Measurements from ENCODE around the gene NAGS. TPM values are rescaled to one million over a fixed set of nuclear protein-coding genes. Genes with fewer than 3 reads are reported as not detected.
"Not testable (repeated sequence)": the region's sequence is repeated elsewhere in the genome, so short reads cannot be mapped to it uniquely, and the experiment has no call there.

The NAGS gene
- total RNA-seq, 1 donor from 2014 or later, result 0.82 TPM

GRCh38 chr17:44014437-44015172 lies 10.2 kb downstream of the NAGS start, which contains the start of gene TMEM101:
Gene TMEM101 (minus strand): TSS chr17:44014963. CDS start chr17:44014952, 11 bp downstream.
- intact Hi-C loops (cut with micrococcal nuclease), result loop anchor here (1.0 kb wide), 1 partner anchor 8 kb away; no protein-coding TSS in a partner anchor
- Mint-ChIP-seq H3K27ac (peak within 1 kb of the TSS; percentile 93), H3K4me1 (ENCODE audit: low read depth) (peaks cover 11% of the 10 kb centered on the region), H3K4me3 (ENCODE audit: low read depth) (peak within 1 kb of the TSS; percentile 98), H3K9me3 (no peaks in the 10 kb centered on the region), H3K27me3 (ENCODE audit: low read depth) (no peaks in the 10 kb centered on the region), H3K36me3 (ENCODE audit: low read depth) (peaks cover 13% of the 10 kb centered on the region)
- DNase-seq (ENCODE audit: low spot score), result peak; percentile 82

GRCh38 chr17:44021227-44021626 lies 16.8 kb downstream of the NAGS start:
- H3K27me3 Mint-ChIP-seq (ENCODE audit: low read depth); H3K9me3 Mint-ChIP-seq; DNase-seq (ENCODE audit: low spot score); H3K36me3 Mint-ChIP-seq (ENCODE audit: low read depth); intact Hi-C loops (cut with micrococcal nuclease); H3K27ac Mint-ChIP-seq; H3K4me3 Mint-ChIP-seq (ENCODE audit: low read depth); H3K4me1 Mint-ChIP-seq (ENCODE audit: low read depth): not testable (repeated sequence)

GRCh38 chr17:44022246-44022645 lies 17.8 kb downstream of the NAGS start:
- Mint-ChIP-seq H3K4me1 (ENCODE audit: low read depth) (no peaks in the 10 kb centered on the region), H3K36me3 (ENCODE audit: low read depth) (peaks cover 9% of the 10 kb centered on the region), H3K27ac (no peak overlapping the region), H3K4me3 (ENCODE audit: low read depth) (no peak overlapping the region), H3K9me3 (no peaks in the 10 kb centered on the region), H3K27me3 (ENCODE audit: low read depth) (no peaks in the 10 kb centered on the region)
- intact Hi-C loops (cut with micrococcal nuclease), result no loop called here
- DNase-seq (ENCODE audit: low spot score), result no peak

GRCh38 chr17:44023545-44024270 lies 19.3 kb downstream of the NAGS start:
- no peaks in the 10 kb centered on the region for H3K4me1 Mint-ChIP-seq (ENCODE audit: low read depth)
- H3K27ac Mint-ChIP-seq, result no peak overlapping the region
- H3K36me3 Mint-ChIP-seq (ENCODE audit: low read depth), result peaks cover 9% of the 10 kb centered on the region
- DNase-seq (ENCODE audit: low spot score), result no peak
- no peaks in the 10 kb centered on the region for H3K27me3 Mint-ChIP-seq (ENCODE audit: low read depth)
- H3K9me3 Mint-ChIP-seq, result no peaks in the 10 kb centered on the region
- no peak overlapping the region for H3K4me3 Mint-ChIP-seq (ENCODE audit: low read depth)
- intact Hi-C loops (cut with micrococcal nuclease), result no loop called here

GRCh38 chr17:44024271-44024663 lies 19.8 kb downstream of the NAGS start:
- no peak overlapping the region for H3K4me3 Mint-ChIP-seq (ENCODE audit: low read depth)
- H3K36me3 Mint-ChIP-seq (ENCODE audit: low read depth), result peaks cover 14% of the 10 kb centered on the region
- no peaks in the 10 kb centered on the region for H3K9me3 Mint-ChIP-seq
- peaks cover 4% of the 10 kb centered on the region for H3K4me1 Mint-ChIP-seq (ENCODE audit: low read depth)
- H3K27ac Mint-ChIP-seq, result no peak overlapping the region
- H3K27me3 Mint-ChIP-seq (ENCODE audit: low read depth), result no peaks in the 10 kb centered on the region
- intact Hi-C loops (cut with micrococcal nuclease), result no loop called here
- DNase-seq (ENCODE audit: low spot score), result no peak

GRCh38 chr17:44024853-44025252 lies 20.4 kb downstream of the NAGS start:
- H3K4me1 Mint-ChIP-seq (ENCODE audit: low read depth), result peaks cover 10% of the 10 kb centered on the region
- no peak overlapping the region for H3K4me3 Mint-ChIP-seq (ENCODE audit: low read depth)
- no peaks in the 10 kb centered on the region for H3K27me3 Mint-ChIP-seq (ENCODE audit: low read depth)
- H3K27ac Mint-ChIP-seq, result no peak overlapping the region
- no peaks in the 10 kb centered on the region for H3K9me3 Mint-ChIP-seq
- intact Hi-C loops (cut with micrococcal nuclease), result no loop called here
- DNase-seq (ENCODE audit: low spot score), result no peak
- peaks cover 14% of the 10 kb centered on the region for H3K36me3 Mint-ChIP-seq (ENCODE audit: low read depth)

GRCh38 chr17:44029736-44030135 lies 25.3 kb downstream of the NAGS start:
- Mint-ChIP-seq H3K36me3 (ENCODE audit: low read depth) (peaks cover 42% of the 10 kb centered on the region), H3K9me3 (no peaks in the 10 kb centered on the region), H3K4me1 (ENCODE audit: low read depth) (peaks cover 14% of the 10 kb centered on the region), H3K27me3 (ENCODE audit: low read depth) (no peaks in the 10 kb centered on the region), H3K27ac (no peak overlapping the region), H3K4me3 (ENCODE audit: low read depth) (no peak overlapping the region)
- no peak for DNase-seq (ENCODE audit: low spot score)
- intact Hi-C loops (cut with micrococcal nuclease), result no loop called here

- peaks cover 42% of the 10 kb centered on the region for H3K36me3 Mint-ChIP-seq (ENCODE audit: low read depth)
- H3K27me3 Mint-ChIP-seq (ENCODE audit: low read depth), result no peaks in the 10 kb centered on the region
- H3K9me3 Mint-ChIP-seq, result no peaks in the 10 kb centered on the region
- intact Hi-C loops (cut with micrococcal nuclease), result no loop called here
- H3K4me1 Mint-ChIP-seq (ENCODE audit: low read depth), result peaks cover 14% of the 10 kb centered on the region
- H3K4me3 Mint-ChIP-seq (ENCODE audit: low read depth), result no peak overlapping the region
- no peak for DNase-seq (ENCODE audit: low spot score)
- no peak overlapping the region for H3K27ac Mint-ChIP-seq
Observed at GRCh38 chr17:44030482-44030881, 26.1 kb downstream of the NAGS start.

GRCh38 chr17:44033861-44034408 lies 29.5 kb downstream of the NAGS start:
- no peaks in the 10 kb centered on the region for H3K9me3 Mint-ChIP-seq
- H3K4me1 Mint-ChIP-seq (ENCODE audit: low read depth), result peaks cover 14% of the 10 kb centered on the region
- intact Hi-C loops (cut with micrococcal nuclease), result no loop called here
- DNase-seq (ENCODE audit: low spot score), result no peak
- peak overlapping the region; percentile 61 for H3K27ac Mint-ChIP-seq
- no peak overlapping the region for H3K4me3 Mint-ChIP-seq (ENCODE audit: low read depth)
- no peaks in the 10 kb centered on the region for H3K27me3 Mint-ChIP-seq (ENCODE audit: low read depth)
- H3K36me3 Mint-ChIP-seq (ENCODE audit: low read depth), result peaks cover 68% of the 10 kb centered on the region

GRCh38 chr17:44034688-44035087 lies 30.3 kb downstream of the NAGS start:
- H3K27ac Mint-ChIP-seq; DNase-seq (ENCODE audit: low spot score); intact Hi-C loops (cut with micrococcal nuclease); H3K4me1 Mint-ChIP-seq (ENCODE audit: low read depth); H3K27me3 Mint-ChIP-seq (ENCODE audit: low read depth); H3K4me3 Mint-ChIP-seq (ENCODE audit: low read depth); H3K9me3 Mint-ChIP-seq: not testable (repeated sequence)
- H3K36me3 Mint-ChIP-seq (ENCODE audit: low read depth), result peaks cover 68% of the 10 kb centered on the region

- H3K4me1 Mint-ChIP-seq (ENCODE audit: low read depth), result peaks cover 13% of the 10 kb centered on the region
- no peak overlapping the region for H3K4me3 Mint-ChIP-seq (ENCODE audit: low read depth)
- H3K27me3 Mint-ChIP-seq (ENCODE audit: low read depth), result no peaks in the 10 kb centered on the region
- peaks cover 61% of the 10 kb centered on the region for H3K36me3 Mint-ChIP-seq (ENCODE audit: low read depth)
- intact Hi-C loops (cut with micrococcal nuclease), result no loop called here
- no peak overlapping the region for H3K27ac Mint-ChIP-seq
- no peak for DNase-seq (ENCODE audit: low spot score)
- H3K9me3 Mint-ChIP-seq, result no peaks in the 10 kb centered on the region
Observed at GRCh38 chr17:44037471-44037870, 33.0 kb downstream of the NAGS start.

- peaks cover 59% of the 10 kb centered on the region for H3K36me3 Mint-ChIP-seq (ENCODE audit: low read depth)
- H3K9me3 Mint-ChIP-seq, result no peaks in the 10 kb centered on the region
- intact Hi-C loops (cut with micrococcal nuclease), result no loop called here
- DNase-seq (ENCODE audit: low spot score), result no peak
- H3K27ac Mint-ChIP-seq, result no peak overlapping the region
- H3K4me1 Mint-ChIP-seq (ENCODE audit: low read depth), result peaks cover 13% of the 10 kb centered on the region
- no peaks in the 10 kb centered on the region for H3K27me3 Mint-ChIP-seq (ENCODE audit: low read depth)
- no peak overlapping the region for H3K4me3 Mint-ChIP-seq (ENCODE audit: low read depth)
Observed at GRCh38 chr17:44038604-44039011, 34.2 kb downstream of the NAGS start.
